ENCODE results near the gene UBR4. TPM values are rescaled to one million over a fixed set of nuclear protein-coding genes. Genes with fewer than 3 reads are reported as not detected.
A peak's percentile ranks its signal among the peaks of the same experiment; 100 is the strongest.

UBR4 gene
- total RNA-seq, 2 experiments from 2014 or later = 121 to 126 TPM

DNA sequence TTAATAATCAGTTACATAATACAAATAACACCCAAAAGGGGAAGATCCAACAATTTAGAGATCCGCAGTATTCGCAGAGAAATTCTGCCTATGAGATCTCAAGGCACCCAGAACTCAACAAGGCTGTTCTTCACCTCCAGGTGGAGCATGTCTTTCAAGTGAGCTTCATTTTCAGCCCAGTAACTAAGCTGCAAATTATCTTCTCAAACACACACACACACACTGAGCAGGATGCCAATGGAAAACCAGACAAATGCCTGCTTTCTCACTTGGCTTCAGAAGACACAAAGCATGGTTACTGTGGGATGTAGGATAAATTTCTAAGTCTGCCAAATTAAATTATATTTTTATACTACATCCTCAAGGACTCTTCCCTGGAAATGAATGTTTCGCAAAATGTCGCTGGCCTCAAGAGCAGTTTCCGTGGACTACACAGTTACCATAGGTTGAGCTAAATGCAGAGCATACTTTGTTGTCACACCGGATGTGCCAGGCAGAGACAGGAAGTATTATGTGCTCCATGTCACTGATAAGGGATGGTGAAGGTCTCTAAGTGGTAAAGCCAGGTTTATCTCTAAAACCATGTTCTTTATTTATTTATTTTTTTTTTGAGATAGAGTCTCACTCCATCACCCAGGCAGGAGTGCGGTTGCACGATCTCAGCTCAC is 30.3 kb downstream of the UBR4 start:
- intact Hi-C loops (cut with micrococcal nuclease; ENCODE audit: unreplicated experiment) = loop anchor here (5.0 kb wide), 1 partner anchor 63 kb away; no protein-coding TSS in a partner anchor
- H3K4me3 ChIP-seq (ENCODE audit: low read depth, low read length, poor library complexity, severe bottlenecking) = no peak overlapping the region
- H3K79me2 ChIP-seq (ENCODE audit: insufficient read depth, low read depth, low read length) = no peaks in the 10 kb centered on the region
- ChIA-PET CTCF (ENCODE audit: unreplicated experiment) (no interaction called here), POLR2A (interaction anchor here (0.8 kb wide), 1 partner anchor 11 kb away, joined by 3 read pairs; no protein-coding TSS in a partner anchor)
- no TSS peak for BruUV-seq (replicated peaks)
- no peak overlapping the region for H2AFZ ChIP-seq (ENCODE audit: low read length)
- peaks cover 100% of the 10 kb centered on the region for H3K36me3 ChIP-seq (ENCODE audit: insufficient read depth, low read length)
- no peak overlapping the region for H3K27ac ChIP-seq (ENCODE audit: low read depth, low read length, poor library complexity, severe bottlenecking)
- H3K9me2 ChIP-seq (ENCODE audit: insufficient read depth, low read length) = no peaks in the 10 kb centered on the region
- H3K9me3 ChIP-seq (ENCODE audit: low read length) = no peaks in the 10 kb centered on the region
- no peaks in the 10 kb centered on the region for H4K20me1 ChIP-seq (ENCODE audit: insufficient read depth, low read length)
- no peak for TF ChIP-seq EZH2phosphoT487 (IDR thresholded peaks at IDR 0.05; ENCODE audit: borderline replicate concordance, low read depth, low read length)
- TF ChIP-seq, protein P1, sequence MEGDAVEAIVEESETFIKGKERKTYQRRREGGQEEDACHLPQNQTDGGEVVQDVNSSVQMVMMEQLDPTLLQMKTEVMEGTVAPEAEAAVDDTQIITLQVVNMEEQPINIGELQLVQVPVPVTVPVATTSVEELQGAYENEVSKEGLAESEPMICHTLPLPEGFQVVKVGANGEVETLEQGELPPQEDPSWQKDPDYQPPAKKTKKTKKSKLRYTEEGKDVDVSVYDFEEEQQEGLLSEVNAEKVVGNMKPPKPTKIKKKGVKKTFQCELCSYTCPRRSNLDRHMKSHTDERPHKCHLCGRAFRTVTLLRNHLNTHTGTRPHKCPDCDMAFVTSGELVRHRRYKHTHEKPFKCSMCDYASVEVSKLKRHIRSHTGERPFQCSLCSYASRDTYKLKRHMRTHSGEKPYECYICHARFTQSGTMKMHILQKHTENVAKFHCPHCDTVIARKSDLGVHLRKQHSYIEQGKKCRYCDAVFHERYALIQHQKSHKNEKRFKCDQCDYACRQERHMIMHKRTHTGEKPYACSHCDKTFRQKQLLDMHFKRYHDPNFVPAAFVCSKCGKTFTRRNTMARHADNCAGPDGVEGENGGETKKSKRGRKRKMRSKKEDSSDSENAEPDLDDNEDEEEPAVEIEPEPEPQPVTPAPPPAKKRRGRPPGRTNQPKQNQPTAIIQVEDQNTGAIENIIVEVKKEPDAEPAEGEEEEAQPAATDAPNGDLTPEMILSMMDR (conservative IDR thresholded peaks at IDR 0.05; ENCODE audit: low read length) = peak; percentile 58; the same call in 1 of the 2 replicates
- H3K4me1 ChIP-seq (ENCODE audit: insufficient read depth, low read length, poor library complexity, severe bottlenecking) = no peaks in the 10 kb centered on the region
- peak; percentile 19 for DNase-seq (ENCODE audit: low spot score)
- H3K4me2 ChIP-seq (ENCODE audit: low read length) = no peak overlapping the region

DNA sequence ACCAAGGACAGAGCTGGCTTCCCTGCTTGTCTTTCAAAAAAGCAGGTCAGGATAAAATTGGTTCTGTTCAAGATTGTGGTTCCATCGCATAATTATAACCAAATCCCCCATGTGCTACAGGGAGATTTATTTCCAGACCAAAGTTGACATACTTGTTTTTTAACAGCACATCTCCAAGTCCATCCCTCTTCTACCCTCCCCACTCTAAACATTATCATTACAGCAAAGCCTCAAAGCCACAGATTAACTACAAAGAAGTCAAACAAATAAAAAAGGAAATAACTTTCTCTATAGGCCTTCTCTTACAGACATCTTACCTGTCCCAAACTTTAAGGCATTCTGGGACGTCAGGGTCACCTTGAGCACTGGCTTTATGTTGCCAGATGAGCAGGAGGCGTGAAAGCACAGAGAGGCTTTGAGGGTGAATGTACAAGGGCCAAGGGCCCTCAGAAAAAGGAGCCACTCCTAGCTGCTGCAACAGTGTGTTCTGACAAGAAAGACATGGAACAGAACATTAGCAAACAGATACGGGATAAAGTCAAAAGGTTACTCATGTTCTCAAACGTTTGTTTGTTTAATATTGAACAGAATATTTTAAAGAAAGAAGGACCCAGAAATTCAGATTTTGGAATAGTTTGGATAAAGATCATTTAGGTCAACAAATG is 31.2 kb downstream of the UBR4 start:
- Histone ChIP-seq H3K79me2 (ENCODE audit: insufficient read depth, low read depth, low read length) (no peaks in the 10 kb centered on the region), H3K4me1 (ENCODE audit: insufficient read depth, low read length, poor library complexity, severe bottlenecking) (no peaks in the 10 kb centered on the region), H4K20me1 (ENCODE audit: insufficient read depth, low read length) (no peaks in the 10 kb centered on the region), H3K4me3 (ENCODE audit: low read depth, low read length, poor library complexity, severe bottlenecking) (no peak overlapping the region), H3K27ac (ENCODE audit: low read depth, low read length, poor library complexity, severe bottlenecking) (no peak overlapping the region), H3K9me3 (ENCODE audit: low read length) (no peaks in the 10 kb centered on the region), H2AFZ (ENCODE audit: low read length) (no peak overlapping the region), H3K4me2 (ENCODE audit: low read length) (no peak overlapping the region), H3K9me2 (ENCODE audit: insufficient read depth, low read length) (no peaks in the 10 kb centered on the region), H3K36me3 (ENCODE audit: insufficient read depth, low read length) (peaks cover 100% of the 10 kb centered on the region)
- no peak for TF ChIP-seq EZH2phosphoT487 (IDR thresholded peaks at IDR 0.05; ENCODE audit: borderline replicate concordance, low read depth, low read length)
- TF ChIP-seq, protein P1 (conservative IDR thresholded peaks at IDR 0.05; ENCODE audit: low read length) = no peak
- no peak for DNase-seq (ENCODE audit: low spot score)
- POLR2A ChIA-PET = no interaction called here
- BruUV-seq (replicated peaks) = no TSS peak
- CTCF ChIA-PET (ENCODE audit: unreplicated experiment) = no interaction called here
- intact Hi-C loops (cut with micrococcal nuclease; ENCODE audit: unreplicated experiment) = loop anchor here (5.0 kb wide), 1 partner anchor 63 kb away; no protein-coding TSS in a partner anchor

DNA sequence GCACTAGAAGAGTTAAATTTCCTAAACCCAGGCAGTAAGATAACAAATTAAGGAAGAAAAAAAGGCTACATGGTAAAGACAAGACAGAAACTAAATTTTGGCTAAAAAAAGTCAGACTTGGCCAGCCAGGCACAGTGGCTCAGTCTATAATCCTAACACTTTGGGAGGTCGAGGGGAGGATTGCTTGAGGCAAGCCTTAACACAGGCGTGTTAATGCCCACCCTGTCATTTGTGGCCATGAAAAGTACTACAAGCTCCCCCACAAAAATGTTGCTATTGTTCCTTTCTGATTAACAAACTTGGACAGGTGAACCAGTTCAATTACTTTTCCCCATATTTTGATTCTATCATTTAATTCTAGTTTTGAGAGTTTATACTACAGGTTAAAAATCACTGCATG is 32.3 kb downstream of the UBR4 start:
- Histone ChIP-seq H3K9me2 (ENCODE audit: insufficient read depth, low read length) (no peaks in the 10 kb centered on the region), H3K4me2 (ENCODE audit: low read length) (no peak overlapping the region), H3K79me2 (ENCODE audit: insufficient read depth, low read depth, low read length) (no peaks in the 10 kb centered on the region), H4K20me1 (ENCODE audit: insufficient read depth, low read length) (no peaks in the 10 kb centered on the region), H3K4me1 (ENCODE audit: insufficient read depth, low read length, poor library complexity, severe bottlenecking) (no peaks in the 10 kb centered on the region), H3K4me3 (ENCODE audit: low read depth, low read length, poor library complexity, severe bottlenecking) (no peak overlapping the region), H3K9me3 (ENCODE audit: low read length) (no peaks in the 10 kb centered on the region), H3K27ac (ENCODE audit: low read depth, low read length, poor library complexity, severe bottlenecking) (no peak overlapping the region), H3K36me3 (ENCODE audit: insufficient read depth, low read length) (peaks cover 100% of the 10 kb centered on the region), H2AFZ (ENCODE audit: low read length) (no peak overlapping the region)
- ChIA-PET POLR2A (interaction anchor here (0.7 kb wide), 1 partner anchor 8 kb away, joined by 4 read pairs; no protein-coding TSS in a partner anchor), CTCF (ENCODE audit: unreplicated experiment) (no interaction called here)
- BruUV-seq (replicated peaks) = no TSS peak
- TF ChIP-seq, protein P1 (conservative IDR thresholded peaks at IDR 0.05; ENCODE audit: low read length) = no peak
- no peak for TF ChIP-seq EZH2phosphoT487 (IDR thresholded peaks at IDR 0.05; ENCODE audit: borderline replicate concordance, low read depth, low read length)
- intact Hi-C loops (cut with micrococcal nuclease; ENCODE audit: unreplicated experiment) = loop anchor here (5.0 kb wide), 1 partner anchor 64 kb away; no protein-coding TSS in a partner anchor
- no peak for DNase-seq (ENCODE audit: low spot score)

All from OCI-LY7 (cell line).